Ovary (tissue), 9 donors: ENCODE data around the gene FAM53B. TPM values are rescaled to one million over a fixed set of nuclear protein-coding genes. Genes with fewer than 3 reads are reported as not detected.

Experiments used
- DNase-seq, 5 donors: peaks; one replicate each; pipeline ENCODE4 v3.0.0-alpha.2; 2019 to 2020
- H3K27ac ChIP-seq, 2 donors: fragments of 200-600 bp; one replicate each; pipeline versions ENCODE4 v1.5.1 to v1.8.0; 2019 to 2022
- H3K27me3 ChIP-seq: fragments of 200-600 bp; one replicate; pipeline ENCODE4 v1.8.0; 2022
- H3K36me3 ChIP-seq: fragments of 200-600 bp; sonication (generic); one replicate; pipeline ENCODE4 v1.5.1; 2019
- H3K4me1 ChIP-seq: one replicate; pipeline ENCODE4 v1.8.1; 2013; ENCODE audit warnings: mild to moderate bottlenecking, moderate library complexity; ENCODE audit not compliant: insufficient read depth
- H3K4me3 ChIP-seq: fragments of 200-600 bp; sonication (generic); one replicate; pipeline ENCODE4 v1.5.1; 2017
- H3K9me3 ChIP-seq, 2 donors: fragments of 200-600 bp in 1 of 2; sonication (generic) in 1 of 2; one replicate each; pipeline versions ENCODE4 v1.5.1 to v1.8.1; 2013 to 2019; ENCODE audit warnings: mild to moderate bottlenecking in 1 of 2, moderate library complexity in 1 of 2
- EP300 ChIP-seq: sonication (generic); formaldehyde crosslinking; IDR thresholded peaks from one replicate; pipeline ENCODE4 v1.6.1; 2017; ENCODE audit warnings: antibody characterized with exemption
- POLR2A ChIP-seq: fragments of 450-650 bp; IDR thresholded peaks from one replicate; pipeline ENCODE4 v1.6.1; 2017; ENCODE audit warnings: antibody characterized with exemption, mild to moderate bottlenecking, moderate library complexity
- WGBS, 3 donors: extraction: QIAGEN DNeasy Blood & Tissue Kit in 1 of 3; methylation state at CpG; one replicate each; pipeline versions ENCODE4 v1.1.5 to v1.1.7; 2013 to 2017; 5-methylcytosine and 5-hydroxymethylcytosine counted together
- intact Hi-C, 4 donors: fragments of 100-400 bp; cut with DNase I; formaldehyde crosslinking; loops; one replicate each; pipeline versions ENCODE4 v1.11.0 to v1.15.1; 2022 to 2023
- polyA plus RNA-seq, 2 donors: library from polyadenylated mRNA; stranded (reverse); fragments of 200-250 nt in 1 of 2; fragments of 350-450 nt in 1 of 2; fragmentation: Illumina TruSeq in 1 of 2; extraction: RNeasy Lipid Tissue Mini Kit (QIAGEN cat#74804) in 1 of 2; gene quantifications; one replicate each; pipeline ENCODE4 v1.2.3, GENCODE V29; 2013 to 2014
- total RNA-seq, 7 donors: library from RNA; depleted of rRNA in 2 of 7; stranded (reverse); fragments of >200 nt in 2 of 7; fragmentation: NEBNext Ultra II Directional in 3 of 7; extraction: Animal tissue kit (Norgen Biotek cat#: 25700) in 3 of 7; gene quantifications; one replicate each; pipeline versions ENCODE4 v1.1.0 to v1.2.4, GENCODE V29; 2016 to 2023
- TF ChIP-seq, protein P1 (sequence below), 3 donors: fragments of 450-650 bp in 2 of 3; fragments of 200-600 bp in 1 of 3; IDR thresholded peaks; one replicate each; pipeline versions ENCODE4 v1.5.1 to v1.8.0; 2016 to 2022; ENCODE audit warnings: antibody characterized with exemption in 3 of 3, mild to moderate bottlenecking in 1 of 3
- donor health status: DM: no; HTN: no; CAD: no; lungs with moderate emphysema.
- donor health status: DM: no; HTN: no; CAD: no.
- donor health status: Bipolar disorder and iron deficiency.
- donor health status: DM: yes; HTN: yes; CAD: no.
- donor health status: DM: no; HTN: no; CAD: no.
- donor health status: DM: yes; HTN: yes; CAD: no.

The FAM53B gene
- total and polyA plus RNA-seq, 9 donors = 9.7 to 77.6 (median 45.5) TPM

DNA sequence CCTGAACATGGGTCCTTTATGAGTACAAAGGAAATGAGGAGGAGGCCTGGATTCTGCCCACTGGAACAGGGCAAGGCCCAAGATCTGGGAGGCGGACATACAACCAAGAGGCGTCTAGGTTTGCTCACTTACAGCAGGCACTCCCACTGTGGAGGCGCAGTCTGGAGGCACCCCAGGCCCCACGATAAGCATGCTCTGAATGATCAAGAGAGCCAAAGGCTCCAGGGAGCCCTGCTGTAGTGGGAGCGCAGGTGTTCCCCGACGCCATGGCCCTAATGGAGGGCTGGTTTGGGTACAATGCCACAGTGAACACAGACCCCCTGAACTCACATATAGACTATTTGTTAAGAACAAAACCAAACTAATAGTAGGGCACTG, 88.1 kb downstream of the FAM53B start:
- intact Hi-C loops = no loop called here
- WGBS, 3 donors = 92 to 94% (median 94%) methylated on average over 7 of the region's 7 CpGs
- no peaks in the 10 kb centered on the region for H3K27me3 ChIP-seq
- TF ChIP-seq, protein P1, sequence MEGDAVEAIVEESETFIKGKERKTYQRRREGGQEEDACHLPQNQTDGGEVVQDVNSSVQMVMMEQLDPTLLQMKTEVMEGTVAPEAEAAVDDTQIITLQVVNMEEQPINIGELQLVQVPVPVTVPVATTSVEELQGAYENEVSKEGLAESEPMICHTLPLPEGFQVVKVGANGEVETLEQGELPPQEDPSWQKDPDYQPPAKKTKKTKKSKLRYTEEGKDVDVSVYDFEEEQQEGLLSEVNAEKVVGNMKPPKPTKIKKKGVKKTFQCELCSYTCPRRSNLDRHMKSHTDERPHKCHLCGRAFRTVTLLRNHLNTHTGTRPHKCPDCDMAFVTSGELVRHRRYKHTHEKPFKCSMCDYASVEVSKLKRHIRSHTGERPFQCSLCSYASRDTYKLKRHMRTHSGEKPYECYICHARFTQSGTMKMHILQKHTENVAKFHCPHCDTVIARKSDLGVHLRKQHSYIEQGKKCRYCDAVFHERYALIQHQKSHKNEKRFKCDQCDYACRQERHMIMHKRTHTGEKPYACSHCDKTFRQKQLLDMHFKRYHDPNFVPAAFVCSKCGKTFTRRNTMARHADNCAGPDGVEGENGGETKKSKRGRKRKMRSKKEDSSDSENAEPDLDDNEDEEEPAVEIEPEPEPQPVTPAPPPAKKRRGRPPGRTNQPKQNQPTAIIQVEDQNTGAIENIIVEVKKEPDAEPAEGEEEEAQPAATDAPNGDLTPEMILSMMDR (IDR thresholded peaks at IDR 0.05) = no peak
- TF ChIP-seq EP300 (no peak), POLR2A (no peak)
- no peak overlapping the region for H3K27ac ChIP-seq
- no peaks in the 10 kb centered on the region for H3K9me3 ChIP-seq
- H3K4me3 ChIP-seq = no peak overlapping the region
- H3K36me3 ChIP-seq = no peaks in the 10 kb centered on the region
- DNase-seq = no peak
- peaks cover 32% of the 10 kb centered on the region for H3K4me1 ChIP-seq

DNA sequence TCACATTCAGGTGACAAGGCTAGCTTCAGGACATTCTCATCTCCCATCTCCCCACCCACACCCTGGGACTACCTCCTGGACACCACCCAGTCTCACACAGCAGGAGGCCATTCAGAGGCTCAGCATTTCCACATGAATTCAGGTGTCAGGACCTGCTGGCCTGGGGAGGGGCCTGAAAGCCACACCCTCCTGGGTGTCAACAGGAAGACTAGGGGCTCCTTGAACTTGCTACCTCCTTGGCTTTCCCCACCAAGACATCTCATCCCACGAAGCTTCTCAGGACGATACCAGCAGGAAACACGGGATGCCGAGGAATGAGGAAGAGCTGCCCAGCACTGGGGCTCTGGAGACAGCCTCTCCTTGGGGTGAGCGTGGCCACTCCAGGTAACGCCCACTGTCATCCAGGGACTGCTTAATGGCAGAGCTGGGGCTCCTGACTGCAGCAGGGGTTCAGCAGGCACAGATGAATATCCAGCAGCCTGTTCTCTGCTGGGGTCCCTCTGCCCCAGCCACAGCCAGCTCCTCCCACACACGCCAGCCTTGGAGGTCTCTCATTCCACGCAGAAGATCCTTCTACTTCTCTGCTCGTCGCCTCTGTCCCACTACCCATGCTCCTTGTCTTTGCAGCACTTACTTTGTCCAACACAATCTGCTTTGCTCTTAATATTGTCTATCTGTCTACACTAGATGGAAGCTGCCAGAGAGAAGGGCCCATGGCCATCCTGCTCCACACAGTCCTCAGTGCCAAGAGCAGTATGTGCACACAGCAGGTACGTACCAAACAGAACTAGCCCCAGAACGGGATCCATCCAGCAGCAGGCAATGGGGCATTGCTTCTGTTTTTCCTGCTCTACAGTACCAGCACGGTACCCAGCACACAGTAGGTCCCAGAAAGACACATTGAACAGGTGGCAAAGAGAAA, 88.7 kb downstream of the FAM53B start:
- Histone ChIP-seq H3K4me3 (no peak overlapping the region), H3K36me3 (no peaks in the 10 kb centered on the region), H3K9me3 (no peaks in the 10 kb centered on the region), H3K27ac (no peak overlapping the region), H3K27me3 (no peaks in the 10 kb centered on the region), H3K4me1 (peaks cover 34% of the 10 kb centered on the region)
- no peak for DNase-seq
- intact Hi-C loops = no loop called here
- TF ChIP-seq POLR2A (no peak), EP300 (no peak)
- TF ChIP-seq, protein P1 (IDR thresholded peaks at IDR 0.05) = no peak
- WGBS, 3 donors = 75 to 89% (median 81%) methylated on average over 13 of the region's 13 CpGs

DNA sequence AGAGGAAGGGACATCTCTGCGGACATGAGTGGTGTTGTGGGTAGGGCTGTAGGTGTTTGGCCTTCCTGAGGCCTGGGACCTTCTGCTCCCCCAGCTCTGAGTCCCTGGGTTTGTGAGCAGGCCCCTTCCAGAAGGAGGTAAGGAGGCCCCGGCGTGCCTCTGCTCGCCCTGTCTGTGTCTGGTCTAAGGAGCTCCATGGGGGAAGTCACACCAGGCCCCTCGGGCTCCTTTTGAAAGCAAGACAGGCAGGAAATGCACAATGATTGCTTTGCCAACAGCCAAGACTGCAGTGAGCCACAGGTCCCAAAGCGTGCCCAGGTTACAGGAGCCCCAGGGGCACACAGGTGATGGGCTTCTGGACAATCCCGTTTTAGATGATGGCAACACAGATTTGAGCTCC, 89.5 kb downstream of the FAM53B start:
- H3K27me3 ChIP-seq = no peaks in the 10 kb centered on the region
- H3K9me3 ChIP-seq = no peaks in the 10 kb centered on the region
- TF ChIP-seq POLR2A (no peak), EP300 (no peak)
- TF ChIP-seq, protein P1 (IDR thresholded peaks at IDR 0.05) = no peak
- no peaks in the 10 kb centered on the region for H3K36me3 ChIP-seq
- H3K4me3 ChIP-seq = no peak overlapping the region
- H3K27ac ChIP-seq = no peak overlapping the region
- intact Hi-C loops = no loop called here
- DNase-seq = no peak
- H3K4me1 ChIP-seq = peaks cover 34% of the 10 kb centered on the region
- 80 to 91% (median 80%) methylated on average over 6 to 7 of the region's 7 CpGs for WGBS, 3 donors

DNA sequence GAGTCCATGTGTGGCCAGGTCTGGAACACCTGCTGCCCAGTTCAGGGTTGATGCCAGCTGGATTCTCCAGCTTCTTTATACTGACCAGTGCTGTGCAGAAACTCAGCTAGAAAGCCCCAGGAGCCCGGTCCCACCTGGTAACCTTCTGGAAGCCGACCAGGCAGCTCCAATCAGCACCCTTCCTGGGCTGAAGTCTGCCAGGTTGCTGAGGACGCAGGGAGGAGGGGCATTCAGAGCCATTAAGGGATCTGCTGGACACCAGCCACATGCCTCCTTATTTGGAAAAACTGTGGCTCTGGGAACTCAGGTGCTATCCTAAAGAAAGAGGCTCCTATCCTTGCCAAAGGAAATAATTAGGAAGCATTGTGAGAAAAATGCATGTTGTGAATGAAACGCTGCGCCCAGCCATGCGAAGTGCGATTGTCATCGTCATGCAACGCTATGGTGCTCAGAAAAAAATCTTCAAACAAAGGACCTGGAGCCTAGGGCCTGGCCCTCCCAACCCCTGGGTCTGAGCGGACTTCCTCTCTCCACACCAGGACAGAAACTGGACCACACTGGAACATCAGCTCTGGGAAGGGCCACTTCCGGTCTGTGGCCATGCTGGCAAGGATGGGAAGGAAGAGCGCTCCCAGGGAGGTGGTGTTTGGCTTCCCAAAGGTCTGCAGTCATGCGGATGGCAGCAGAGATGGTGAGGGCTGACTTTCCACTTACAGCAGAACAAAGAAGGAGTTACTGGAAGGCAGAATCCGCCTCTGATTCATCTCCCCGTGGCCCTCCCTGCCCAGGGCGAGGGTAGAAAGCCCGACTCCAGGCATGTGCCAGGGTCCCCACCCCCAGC, 90.1 kb downstream of the FAM53B start:
- intact Hi-C loops = no loop called here
- no peaks in the 10 kb centered on the region for H3K27me3 ChIP-seq
- TF ChIP-seq POLR2A = no peak
- no peak for TF ChIP-seq EP300
- TF ChIP-seq, protein P1 (IDR thresholded peaks at IDR 0.05) = no peak
- no peak overlapping the region for H3K27ac ChIP-seq
- no peaks in the 10 kb centered on the region for H3K9me3 ChIP-seq
- H3K4me1 ChIP-seq = peaks cover 37% of the 10 kb centered on the region
- WGBS, 3 donors = 79 to 88% (median 79%) methylated on average over 16 to 17 of the region's 17 CpGs
- H3K36me3 ChIP-seq = no peaks in the 10 kb centered on the region
- DNase-seq = no peak
- no peak overlapping the region for H3K4me3 ChIP-seq
